ENCODE measurements around the gene VIPR1.

DNA sequence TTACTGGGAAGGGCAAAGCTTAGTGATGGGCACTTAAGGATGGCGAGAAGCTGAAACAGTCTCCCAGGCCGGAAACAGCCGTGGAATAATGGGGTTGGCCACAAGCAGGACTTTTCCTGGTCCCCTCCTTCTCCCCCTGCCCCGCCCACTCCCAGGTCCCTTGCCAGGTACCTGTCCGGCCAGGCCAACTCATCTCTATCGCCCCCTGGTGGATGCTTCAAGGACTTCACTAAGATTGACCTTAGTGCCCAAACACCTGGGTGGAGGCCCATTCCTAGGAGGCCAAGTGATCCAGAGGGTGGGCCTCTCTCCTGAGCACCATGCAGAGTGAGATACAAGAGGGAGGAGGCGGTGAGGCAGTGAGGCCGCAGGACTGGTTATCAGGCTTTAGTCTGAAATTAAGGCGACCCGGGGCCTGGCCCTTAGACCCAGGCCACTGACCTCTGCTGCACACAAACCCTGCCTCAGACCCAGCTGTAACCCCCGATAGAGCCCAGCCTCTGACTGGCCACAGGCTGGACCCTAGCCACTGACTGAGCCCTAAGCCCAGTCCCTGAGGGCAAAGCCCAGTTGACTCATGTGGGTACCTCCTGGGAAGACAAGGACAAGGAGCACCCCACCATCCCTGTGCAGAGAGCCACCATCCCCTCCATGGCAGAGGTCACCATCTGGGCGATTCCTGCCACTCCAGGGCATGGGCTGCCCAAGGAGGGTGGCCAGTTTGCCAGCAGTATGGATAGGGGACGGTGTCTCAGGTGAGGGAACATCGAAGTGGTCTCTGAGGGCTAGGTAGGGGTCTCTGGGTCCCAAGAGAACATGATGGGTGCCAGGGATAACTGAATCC, 37.6 kb downstream of the VIPR1 start:
- TF ChIP-seq POLR2AphosphoS5 (IDR thresholded peaks at IDR 0.05; ENCODE audit: low read depth, low read length) (no peak), SIN3A (IDR thresholded peaks at IDR 0.05; ENCODE audit: borderline replicate concordance, insufficient read depth, low read length) (no peak), TAF1 (IDR thresholded peaks at IDR 0.05; ENCODE audit: borderline replicate concordance, insufficient read depth, low read length) (no peak)
- TF ChIP-seq, protein P1, sequence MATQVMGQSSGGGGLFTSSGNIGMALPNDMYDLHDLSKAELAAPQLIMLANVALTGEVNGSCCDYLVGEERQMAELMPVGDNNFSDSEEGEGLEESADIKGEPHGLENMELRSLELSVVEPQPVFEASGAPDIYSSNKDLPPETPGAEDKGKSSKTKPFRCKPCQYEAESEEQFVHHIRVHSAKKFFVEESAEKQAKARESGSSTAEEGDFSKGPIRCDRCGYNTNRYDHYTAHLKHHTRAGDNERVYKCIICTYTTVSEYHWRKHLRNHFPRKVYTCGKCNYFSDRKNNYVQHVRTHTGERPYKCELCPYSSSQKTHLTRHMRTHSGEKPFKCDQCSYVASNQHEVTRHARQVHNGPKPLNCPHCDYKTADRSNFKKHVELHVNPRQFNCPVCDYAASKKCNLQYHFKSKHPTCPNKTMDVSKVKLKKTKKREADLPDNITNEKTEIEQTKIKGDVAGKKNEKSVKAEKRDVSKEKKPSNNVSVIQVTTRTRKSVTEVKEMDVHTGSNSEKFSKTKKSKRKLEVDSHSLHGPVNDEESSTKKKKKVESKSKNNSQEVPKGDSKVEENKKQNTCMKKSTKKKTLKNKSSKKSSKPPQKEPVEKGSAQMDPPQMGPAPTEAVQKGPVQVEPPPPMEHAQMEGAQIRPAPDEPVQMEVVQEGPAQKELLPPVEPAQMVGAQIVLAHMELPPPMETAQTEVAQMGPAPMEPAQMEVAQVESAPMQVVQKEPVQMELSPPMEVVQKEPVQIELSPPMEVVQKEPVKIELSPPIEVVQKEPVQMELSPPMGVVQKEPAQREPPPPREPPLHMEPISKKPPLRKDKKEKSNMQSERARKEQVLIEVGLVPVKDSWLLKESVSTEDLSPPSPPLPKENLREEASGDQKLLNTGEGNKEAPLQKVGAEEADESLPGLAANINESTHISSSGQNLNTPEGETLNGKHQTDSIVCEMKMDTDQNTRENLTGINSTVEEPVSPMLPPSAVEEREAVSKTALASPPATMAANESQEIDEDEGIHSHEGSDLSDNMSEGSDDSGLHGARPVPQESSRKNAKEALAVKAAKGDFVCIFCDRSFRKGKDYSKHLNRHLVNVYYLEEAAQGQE (IDR thresholded peaks at IDR 0.05; ENCODE audit: insufficient read depth in 1 of 2, low read depth in 2 of 2, low read length in 2 of 2) = no peak
